Calu3 (cell line): ENCODE results near the gene MROH9. TPM values are rescaled to one million over a fixed set of nuclear protein-coding genes. Genes with fewer than 3 reads are reported as not detected.

Source experiments
- BruUV-seq: library from RNA; stranded (reverse); fragments of 400-500 nt; replicated peaks from 2 replicates; lab custom pipeline; 2021; lab: Mats Ljungman, UMichigan
- CTCF ChIA-PET: fragments of 300-600 bp; sonication (Branson Sonifier 250); formaldehyde crosslinking; loops from one replicate; lab custom pipeline; 2022; ENCODE audit warnings: antibody characterized with exemption; lab: Charles Lee
- DNase-seq: peaks from one replicate; pipeline ENCODE4 v3.0.0; 2022
- H3K27ac Mint-ChIP-seq: one replicate; pipeline ENCODE4 v1.8.0; 2022; ENCODE audit warnings: mixed read lengths; ENCODE audit not compliant: unreplicated experiment
- H3K27me3 Mint-ChIP-seq: one replicate; pipeline ENCODE4 v1.8.0; 2022; ENCODE audit warnings: mixed read lengths; ENCODE audit not compliant: unreplicated experiment
- H3K36me3 Mint-ChIP-seq: one replicate; pipeline ENCODE4 v1.8.0; 2022; ENCODE audit warnings: mild to moderate bottlenecking, moderate library complexity, mixed read lengths; ENCODE audit not compliant: insufficient read depth, unreplicated experiment
- H3K4me1 Mint-ChIP-seq: one replicate; pipeline ENCODE4 v1.8.0; 2022; ENCODE audit warnings: mild to moderate bottlenecking, low read depth, mixed read lengths; ENCODE audit not compliant: unreplicated experiment
- H3K4me3 Mint-ChIP-seq: one replicate; pipeline ENCODE4 v1.8.0; 2022; ENCODE audit warnings: mild to moderate bottlenecking, low read depth, moderate library complexity, mixed read lengths; ENCODE audit not compliant: unreplicated experiment
- H3K9me3 Mint-ChIP-seq: one replicate; pipeline ENCODE4 v1.8.0; 2022; ENCODE audit warnings: low read depth, mixed read lengths; ENCODE audit not compliant: unreplicated experiment
- CTCF ChIP-seq: fragments of 200-600 bp; IDR thresholded peaks from one replicate; pipeline ENCODE4 v1.8.0; 2022; ENCODE audit warnings: antibody characterized with exemption; ENCODE audit not compliant: unreplicated experiment
- intact Hi-C: fragments of 100-400 bp; cut with micrococcal nuclease; formaldehyde crosslinking; loops from one replicate; pipeline ENCODE4 v1.10.0; 2022; ENCODE audit not compliant: unreplicated experiment
- total RNA-seq: library from RNA; stranded (reverse); gene quantifications from 2 replicates; pipeline ENCODE4 v1.2.3, GENCODE V29; 2022

The MROH9 gene
- total RNA-seq, 1 experiment from 2014 or later: not detected

- BruUV-seq: no TSS peak
- intact Hi-C loops: no loop called here
- H3K4me1 Mint-ChIP-seq: peaks cover 12% of the 10 kb centered on the region
- H3K27ac Mint-ChIP-seq: no peak overlapping the region
- peaks cover 6% of the 10 kb centered on the region for H3K36me3 Mint-ChIP-seq
- no peak for TF ChIP-seq CTCF
- H3K27me3 Mint-ChIP-seq: no peaks in the 10 kb centered on the region
- no peak overlapping the region for H3K4me3 Mint-ChIP-seq
- CTCF ChIA-PET: interaction anchor here (0.6 to 1.1 kb wide), 3 partner anchors 10 to 36 kb away, joined by 3 to 4 read pairs (median 3); no protein-coding TSS in a partner anchor
- no peak for DNase-seq
- no peaks in the 10 kb centered on the region for H3K9me3 Mint-ChIP-seq
Measured at GRCh38 chr1:170891872-170892271, 43.5 kb upstream of the MROH9 start.

GRCh38 chr1:170893655-170894297, 41.6 kb upstream of the MROH9 start:
- H3K36me3 Mint-ChIP-seq: peaks cover 6% of the 10 kb centered on the region
- no peak for TF ChIP-seq CTCF
- H3K4me3 Mint-ChIP-seq: no peak overlapping the region
- H3K27me3 Mint-ChIP-seq: no peaks in the 10 kb centered on the region
- no peak for DNase-seq
- peaks cover 12% of the 10 kb centered on the region for H3K4me1 Mint-ChIP-seq
- H3K9me3 Mint-ChIP-seq: no peaks in the 10 kb centered on the region
- no peak overlapping the region for H3K27ac Mint-ChIP-seq
- no TSS peak for BruUV-seq
- CTCF ChIA-PET: no interaction called here
- intact Hi-C loops: no loop called here

GRCh38 chr1:170903961-170904360, 31.4 kb upstream of the MROH9 start:
- no peaks in the 10 kb centered on the region for H3K27me3 Mint-ChIP-seq
- CTCF ChIA-PET: no interaction called here
- DNase-seq: no peak
- no TSS peak for BruUV-seq
- H3K4me1 Mint-ChIP-seq: no peaks in the 10 kb centered on the region
- H3K36me3 Mint-ChIP-seq: no peaks in the 10 kb centered on the region
- intact Hi-C loops: no loop called here
- H3K27ac Mint-ChIP-seq: no peak overlapping the region
- no peaks in the 10 kb centered on the region for H3K9me3 Mint-ChIP-seq
- no peak overlapping the region for H3K4me3 Mint-ChIP-seq
- no peak for TF ChIP-seq CTCF

- no peaks in the 10 kb centered on the region for H3K36me3 Mint-ChIP-seq
- no peak for TF ChIP-seq CTCF
- no peaks in the 10 kb centered on the region for H3K9me3 Mint-ChIP-seq
- H3K27me3 Mint-ChIP-seq: no peaks in the 10 kb centered on the region
- intact Hi-C loops: no loop called here
- no peak overlapping the region for H3K27ac Mint-ChIP-seq
- no peaks in the 10 kb centered on the region for H3K4me1 Mint-ChIP-seq
- no TSS peak for BruUV-seq
- no peak overlapping the region for H3K4me3 Mint-ChIP-seq
- DNase-seq: no peak
- CTCF ChIA-PET: interaction anchor here (1.1 kb wide), 1 partner anchor 10 kb away, joined by 3 read pairs; no protein-coding TSS in a partner anchor
Measured at GRCh38 chr1:170908942-170909341, 26.4 kb upstream of the MROH9 start.
